Activated T-helper 17 cell treated with anti-CD3 and anti-CD28 coated beads, Interleukin-2, amount 50 U/mL, for 72 hours (primary cell): ENCODE results near the gene RASA3. TPM values are rescaled to one million over a fixed set of nuclear protein-coding genes. Genes with fewer than 3 reads are reported as not detected.

Experiments
- ATAC-seq: fragments of 150-1000 bp; cut with Tn5 transposase; replicated peaks from 2 replicates; pipeline ENCODE4 v1.10.0; 2021; ENCODE audit warnings: mild to moderate bottlenecking, moderate library complexity
- H3K27ac Mint-ChIP-seq: one replicate; pipeline ENCODE4 v1.8.0; 2022; ENCODE audit warnings: mixed read lengths
- H3K27me3 Mint-ChIP-seq: one replicate; pipeline ENCODE4 v1.8.0; 2022; ENCODE audit warnings: mixed read lengths
- H3K36me3 Mint-ChIP-seq: one replicate; pipeline ENCODE4 v1.8.0; 2022; ENCODE audit warnings: low read depth, mild to moderate bottlenecking, mixed read lengths
- H3K4me1 Mint-ChIP-seq: one replicate; pipeline ENCODE4 v1.8.0; 2022; ENCODE audit warnings: mixed read lengths
- H3K4me3 Mint-ChIP-seq: one replicate; pipeline ENCODE4 v1.8.0; 2022; ENCODE audit warnings: mild to moderate bottlenecking, mixed read lengths
- H3K9me3 Mint-ChIP-seq: one replicate; pipeline ENCODE4 v1.8.0; 2022; ENCODE audit warnings: mixed read lengths
- total RNA-seq, 2 donors: library from RNA; stranded (reverse); gene quantifications; one replicate each; pipeline ENCODE4 v1.2.3, GENCODE V29; 2022

The RASA3 gene
- total RNA-seq, 2 donors from 2014 or later: 18.4 to 62.5 TPM

- Mint-ChIP-seq H3K9me3 (no peaks in the 10 kb centered on the region), H3K27me3 (no peaks in the 10 kb centered on the region), H3K4me1 (peaks cover 4% of the 10 kb centered on the region)
Measured at GRCh38 chr13:114013336-114013735, 119.1 kb downstream of the RASA3 start.

GRCh38 chr13:114012921-114013320 is 119.5 kb downstream of the RASA3 start:
- H3K4me3 Mint-ChIP-seq: no peak overlapping the region
- H3K4me1 Mint-ChIP-seq: peaks cover 4% of the 10 kb centered on the region
- H3K9me3 Mint-ChIP-seq: no peaks in the 10 kb centered on the region
- H3K27ac Mint-ChIP-seq: no peak overlapping the region
- no peak for ATAC-seq
- H3K36me3 Mint-ChIP-seq: peaks cover 46% of the 10 kb centered on the region
- no peaks in the 10 kb centered on the region for H3K27me3 Mint-ChIP-seq

More at GRCh38 chr13:114013336-114013735, 119.1 kb downstream of the RASA3 start:
- ATAC-seq: no peak
- no peak overlapping the region for H3K27ac Mint-ChIP-seq
- H3K4me3 Mint-ChIP-seq: no peak overlapping the region
- peaks cover 50% of the 10 kb centered on the region for H3K36me3 Mint-ChIP-seq

- peak; percentile 15 for ATAC-seq
- H3K36me3 Mint-ChIP-seq: peaks cover 47% of the 10 kb centered on the region
Measured at GRCh38 chr13:114012141-114012540, 120.3 kb downstream of the RASA3 start.

GRCh38 chr13:114011226-114011625 is 121.2 kb downstream of the RASA3 start:
- ATAC-seq: no peak
- H3K27ac Mint-ChIP-seq: peak overlapping the region; percentile 77
- peaks cover 4% of the 10 kb centered on the region for H3K4me1 Mint-ChIP-seq
- H3K27me3 Mint-ChIP-seq: no peaks in the 10 kb centered on the region
- peaks cover 38% of the 10 kb centered on the region for H3K36me3 Mint-ChIP-seq
- H3K9me3 Mint-ChIP-seq: no peaks in the 10 kb centered on the region
- no peak overlapping the region for H3K4me3 Mint-ChIP-seq

More at GRCh38 chr13:114012141-114012540, 120.3 kb downstream of the RASA3 start:
- H3K9me3 Mint-ChIP-seq: no peaks in the 10 kb centered on the region
- no peak overlapping the region for H3K27ac Mint-ChIP-seq
- peaks cover 4% of the 10 kb centered on the region for H3K4me1 Mint-ChIP-seq
- H3K4me3 Mint-ChIP-seq: no peak overlapping the region
- no peaks in the 10 kb centered on the region for H3K27me3 Mint-ChIP-seq

GRCh38 chr13:114010401-114011101 is 121.9 kb downstream of the RASA3 start:
- Mint-ChIP-seq H3K9me3 (no peaks in the 10 kb centered on the region), H3K27ac (peak overlapping the region; percentile 77), H3K36me3 (peaks cover 31% of the 10 kb centered on the region), H3K4me1 (peaks cover 4% of the 10 kb centered on the region), H3K4me3 (no peak overlapping the region), H3K27me3 (no peaks in the 10 kb centered on the region)
- peak; percentile 29 for ATAC-seq

GRCh38 chr13:114009590-114010400 is 122.6 kb downstream of the RASA3 start:
- Mint-ChIP-seq H3K4me3 (no peak overlapping the region), H3K9me3 (no peaks in the 10 kb centered on the region), H3K4me1 (peaks cover 8% of the 10 kb centered on the region), H3K27ac (no peak overlapping the region), H3K27me3 (no peaks in the 10 kb centered on the region), H3K36me3 (peaks cover 30% of the 10 kb centered on the region)
- ATAC-seq: no peak

- no peak overlapping the region for H3K4me3 Mint-ChIP-seq
- H3K27me3 Mint-ChIP-seq: no peaks in the 10 kb centered on the region
- H3K27ac Mint-ChIP-seq: no peak overlapping the region
- H3K4me1 Mint-ChIP-seq: peaks cover 9% of the 10 kb centered on the region
- no peak for ATAC-seq
- H3K36me3 Mint-ChIP-seq: peaks cover 36% of the 10 kb centered on the region
- no peaks in the 10 kb centered on the region for H3K9me3 Mint-ChIP-seq
Measured at GRCh38 chr13:114008964-114009589, 123.3 kb downstream of the RASA3 start.

- Mint-ChIP-seq H3K4me1 (peaks cover 9% of the 10 kb centered on the region), H3K36me3 (peaks cover 43% of the 10 kb centered on the region), H3K4me3 (no peak overlapping the region), H3K27ac (no peak overlapping the region), H3K27me3 (no peaks in the 10 kb centered on the region), H3K9me3 (no peaks in the 10 kb centered on the region)
- no peak for ATAC-seq
Measured at GRCh38 chr13:114007566-114007965, 124.9 kb downstream of the RASA3 start.

- H3K27me3 Mint-ChIP-seq: no peaks in the 10 kb centered on the region
- H3K4me1 Mint-ChIP-seq: peaks cover 4% of the 10 kb centered on the region
- H3K36me3 Mint-ChIP-seq: peaks cover 50% of the 10 kb centered on the region
- ATAC-seq: no peak
- no peaks in the 10 kb centered on the region for H3K9me3 Mint-ChIP-seq
- no peak overlapping the region for H3K4me3 Mint-ChIP-seq
- H3K27ac Mint-ChIP-seq: peak overlapping the region; percentile 21
Measured at GRCh38 chr13:114005206-114005724, 127.2 kb downstream of the RASA3 start.

GRCh38 chr13:114004420-114005205 is 127.8 kb downstream of the RASA3 start:
- H3K36me3 Mint-ChIP-seq: peaks cover 48% of the 10 kb centered on the region
- no peaks in the 10 kb centered on the region for H3K9me3 Mint-ChIP-seq
- ATAC-seq: no peak
- H3K27ac Mint-ChIP-seq: peak overlapping the region; percentile 21
- no peaks in the 10 kb centered on the region for H3K27me3 Mint-ChIP-seq
- H3K4me1 Mint-ChIP-seq: peaks cover 4% of the 10 kb centered on the region
- H3K4me3 Mint-ChIP-seq: no peak overlapping the region

GRCh38 chr13:114002771-114003321 is 129.6 kb downstream of the RASA3 start:
- peaks cover 56% of the 10 kb centered on the region for H3K36me3 Mint-ChIP-seq
- no peaks in the 10 kb centered on the region for H3K27me3 Mint-ChIP-seq
- no peaks in the 10 kb centered on the region for H3K9me3 Mint-ChIP-seq
- H3K4me1 Mint-ChIP-seq: peaks cover 12% of the 10 kb centered on the region
- H3K27ac Mint-ChIP-seq: no peak overlapping the region
- no peak overlapping the region for H3K4me3 Mint-ChIP-seq
- no peak for ATAC-seq

- H3K4me3 Mint-ChIP-seq: no peak overlapping the region
- no peak for ATAC-seq
- no peak overlapping the region for H3K27ac Mint-ChIP-seq
- H3K9me3 Mint-ChIP-seq: no peaks in the 10 kb centered on the region
- no peaks in the 10 kb centered on the region for H3K27me3 Mint-ChIP-seq
- peaks cover 12% of the 10 kb centered on the region for H3K4me1 Mint-ChIP-seq
- peaks cover 58% of the 10 kb centered on the region for H3K36me3 Mint-ChIP-seq
Measured at GRCh38 chr13:114002009-114002544, 130.3 kb downstream of the RASA3 start.

GRCh38 chr13:114001331-114002008 is 131.0 kb downstream of the RASA3 start:
- H3K4me1 Mint-ChIP-seq: peaks cover 12% of the 10 kb centered on the region
- no peak for ATAC-seq
- H3K9me3 Mint-ChIP-seq: no peaks in the 10 kb centered on the region
- no peak overlapping the region for H3K4me3 Mint-ChIP-seq
- peaks cover 60% of the 10 kb centered on the region for H3K36me3 Mint-ChIP-seq
- no peaks in the 10 kb centered on the region for H3K27me3 Mint-ChIP-seq
- no peak overlapping the region for H3K27ac Mint-ChIP-seq
